HepG2 (cell line): ENCODE results near the gene NECTIN2. TPM values are rescaled to one million over a fixed set of nuclear protein-coding genes. Genes with fewer than 3 reads are reported as not detected.

Experiments used
- ATAC-seq: fragments of 200-7000 bp; cut with Tn5 transposase; 3 replicates; pipeline ENCODE4 v1.9.1; 2020; ENCODE audit warnings: mild to moderate bottlenecking, moderate library complexity
- BruUV-seq: library from RNA; stranded (reverse); fragments of 400-500 nt; replicated peaks from 2 replicates; lab custom pipeline; 2021; lab: Mats Ljungman, UMichigan
- CTCF ChIA-PET: fragments of 300-600 bp; formaldehyde crosslinking; extraction: SDS; loops from one replicate; lab custom pipeline; 2021; ENCODE audit warnings: low total read pairs, inconsistent platforms, low intra/inter-chr PET ratio; lab: Yijun Ruan, JAX
- POLR2A ChIA-PET: fragments of 350-600 bp; sonication (Branson Sonifier 250); formaldehyde crosslinking; loops from one replicate; lab custom pipeline; 2020; ENCODE audit warnings: antibody characterized with exemption, inconsistent platforms; lab: Yijun Ruan, JAX
- DNase-seq: peaks from one replicate; pipeline ENCODE4 v3.0.0-alpha.2; 2015; ENCODE audit warnings: low spot score
- FAIRE-seq: peaks from 3 replicates; lab custom pipeline; 2011; peaks lifted over from hg19 to GRCh38; lab: Jason Lieb, UNC
- H2AFZ ChIP-seq: one replicate; pipeline ENCODE4 v1.6.1; 2011; ENCODE audit warnings: low read length, inconsistent platforms
- H3K27ac ChIP-seq: fragments of 300-600 bp; 3 replicates; pipeline ENCODE4 v1.8.0; 2011; ENCODE audit warnings: mixed run types, mild to moderate bottlenecking, mixed read lengths, low read length, inconsistent platforms; ENCODE audit not compliant: insufficient read depth; ENCODE audit errors: extremely low read length
- H3K27me3 ChIP-seq, 2 experiments: fragments of 200-600 bp in 1 of 2; 2 replicates in 1 of 2; 3 replicates in 1 of 2; pipeline versions ENCODE4 v1.6.0 to v1.8.0; 2011; ENCODE audit warnings: low read length in 2 of 2, mild to moderate bottlenecking in 2 of 2, moderate library complexity in 2 of 2, inconsistent platforms in 1 of 2; ENCODE audit not compliant: insufficient read depth in 2 of 2, control insufficient read depth in 1 of 2
- H3K36me3 ChIP-seq, 2 experiments: fragments of 200-600 bp in 1 of 2; replicated peaks in 1 of 2; 2 replicates in 1 of 2; 3 replicates in 1 of 2; pipeline versions ENCODE4 v1.5.1 to v1.8.0; 2011; ENCODE audit warnings: low read length in 2 of 2, inconsistent platforms in 1 of 2; ENCODE audit not compliant: insufficient read depth in 2 of 2, control insufficient read depth in 1 of 2
- H3K4me1 ChIP-seq: 2 replicates; pipeline ENCODE4 v1.5.1; 2012; ENCODE audit warnings: low read length, inconsistent platforms; ENCODE audit not compliant: insufficient read depth
- H3K4me2 ChIP-seq: 2 replicates; pipeline ENCODE4 v1.6.0; 2011; ENCODE audit warnings: low read depth, low read length, inconsistent platforms
- H3K4me3 ChIP-seq, 3 experiments: fragments of 200-600 bp in 1 of 3; sonication (generic), shearing (Covaris generic) in 1 of 3; replicated peaks in 1 of 3; 2 replicates each; pipeline ENCODE4 v1.5.1; 2011 to 2016; ENCODE audit warnings: low read length in 3 of 3, inconsistent platforms in 2 of 3, low read depth in 2 of 3, mild to moderate bottlenecking in 2 of 3, control low read depth in 1 of 3, mixed read lengths in 1 of 3; ENCODE audit not compliant: insufficient read depth in 1 of 3
- H3K79me2 ChIP-seq: one replicate; pipeline ENCODE4 v1.6.1; 2011; ENCODE audit warnings: low read length, inconsistent platforms; ENCODE audit not compliant: insufficient read depth
- H3K9ac ChIP-seq: 2 replicates; pipeline ENCODE4 v1.6.0; 2011; ENCODE audit warnings: mild to moderate bottlenecking, low read depth, low read length, inconsistent platforms; ENCODE audit not compliant: insufficient read depth
- H3K9me3 ChIP-seq: 2 replicates; pipeline ENCODE4 v1.5.1; 2012; ENCODE audit warnings: mild to moderate bottlenecking, low read length
- H4K20me1 ChIP-seq: 2 replicates; pipeline ENCODE4 v1.6.0; 2011; ENCODE audit warnings: inconsistent platforms, mild to moderate bottlenecking, low read length, moderate library complexity; ENCODE audit not compliant: insufficient read depth
- CTCF ChIP-seq: sonication (generic); formaldehyde crosslinking; IDR thresholded peaks from 2 replicates; pipeline ENCODE4 v1.5.0; 2020; ENCODE audit warnings: mild to moderate bottlenecking, missing genetic modification reagents, moderate library complexity
- ESRRA ChIP-seq: sonication (generic); formaldehyde crosslinking; IDR thresholded peaks from 2 replicates; pipeline ENCODE4 v1.5.1; 2020; ENCODE audit warnings: mild to moderate bottlenecking, low read depth, missing genetic modification reagents
- MIER3 ChIP-seq: IDR thresholded peaks from 2 replicates; pipeline ENCODE4 v1.6.1; 2016; ENCODE audit warnings: missing compliant biosample characterization, borderline replicate concordance
- PRDM4 ChIP-seq: sonication (generic); formaldehyde crosslinking; IDR thresholded peaks from 2 replicates; pipeline ENCODE4 v1.9.0; 2021; ENCODE audit warnings: missing genetic modification reagents, borderline replicate concordance
- TBX2 ChIP-seq: sonication (generic); formaldehyde crosslinking; IDR thresholded peaks from 2 replicates; pipeline ENCODE4 v1.5.0; 2020; ENCODE audit warnings: missing genetic modification reagents, mild to moderate bottlenecking, borderline replicate concordance
- ZSCAN22 ChIP-seq: sonication (generic); formaldehyde crosslinking; IDR thresholded peaks from 2 replicates; pipeline ENCODE4 v1.4.0; 2020; ENCODE audit warnings: mild to moderate bottlenecking, missing genetic modification reagents
- WGBS: methylation state at CpG from one replicate; pipeline ENCODE4 v1.1.6; 2017; ENCODE audit warnings: low lambda C conversion rate; 5-methylcytosine and 5-hydroxymethylcytosine counted together
- in situ Hi-C: cut with HindIII; loops from 2 replicates; pipeline ENCODE4 v1.10.0; 2017; ENCODE audit warnings: low pct_unique_long_range_greater_than_20kb; ENCODE audit not compliant: extremely low pct_ligation_motif_present
- intact Hi-C: fragments of 100-400 bp; cut with micrococcal nuclease; formaldehyde crosslinking; loops from one replicate; pipeline ENCODE4 v1.10.0; 2022; ENCODE audit not compliant: unreplicated experiment
- polyA plus RNA-seq, 8 experiments: library from polyadenylated mRNA; depleted of rRNA in 3 of 8; stranded (reverse) in 7 of 8; unstranded in 1 of 8; fragments of >200 nt; fragmentation: Illumina TruSeq in 4 of 8; extraction: Trizol in 4 of 8; gene quantifications; 2 replicates each; pipeline versions ENCODE4 v1.2.1 to v1.2.3, GENCODE V29; 2011 to 2016; ENCODE audit warnings: low read depth in 4 of 8, missing spikeins in 1 of 8, mixed read lengths in 1 of 8; ENCODE audit not compliant: insufficient read depth in 1 of 8
- total RNA-seq, 5 experiments: library from RNA; depleted of rRNA; stranded (reverse); fragments of >200 nt; fragmentation: Illumina TruSeq; extraction: Trizol; gene quantifications; 2 replicates each; pipeline ENCODE4 v1.2.3, GENCODE V29; 2016; ENCODE audit warnings: low read depth in 1 of 5
- TF ChIP-seq, protein P1 (sequence below): sonication (generic); formaldehyde crosslinking; IDR thresholded peaks from 2 replicates; pipeline ENCODE4 v1.9.0; 2022; ENCODE audit warnings: low read depth, missing genetic modification reagents

The NECTIN2 gene
- total and polyA plus RNA-seq, 2 of the 13 experiments (the other 11 are each of a cell fraction or from before 2014, with no cell fraction given) = 75.4 to 114 TPM

DNA sequence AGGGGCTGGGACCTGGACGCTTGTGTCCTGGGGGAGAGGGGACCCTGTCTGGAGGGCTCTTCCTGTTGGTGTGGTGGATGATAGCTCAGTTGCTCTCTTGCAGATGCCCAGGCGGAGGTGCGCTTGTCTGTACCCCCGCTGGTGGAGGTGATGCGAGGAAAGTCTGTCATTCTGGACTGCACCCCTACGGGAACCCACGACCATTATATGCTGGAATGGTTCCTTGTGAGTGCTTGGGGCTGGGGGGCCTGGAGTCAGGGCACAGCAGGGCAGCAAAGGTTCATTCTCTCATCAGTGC lies 35.0 kb upstream of the NECTIN2 start:
- DNase-seq (no peak), ATAC-seq (no peak), FAIRE-seq (no peak)
- peaks cover 8 to 33% of the 10 kb centered on the region in 2 experiments for H3K36me3 ChIP-seq
- POLR2A ChIA-PET = interaction anchor here (3.3 kb wide), 1 partner anchor 11 kb away, joined by 18 read pairs; no protein-coding TSS in a partner anchor
- peak overlapping the region in 1 of 3 experiments; percentile 41; a peak in 1 of 6 replicates for H3K4me3 ChIP-seq
- intact Hi-C loops (no loop called here), in situ Hi-C loops (no loop called here)
- no peak overlapping the region for H2AFZ ChIP-seq
- H3K4me1 ChIP-seq = peaks cover 67% of the 10 kb centered on the region
- no peaks in the 10 kb centered on the region; a peak in 1 of 5 replicates for H3K27me3 ChIP-seq
- H3K27ac ChIP-seq = peak overlapping the region; percentile 38
- H3K4me2 ChIP-seq = peak overlapping the region; percentile 83
- BruUV-seq = no TSS peak
- TF ChIP-seq PRDM4 (CRISPR knock-in tag) (no peak), ZSCAN22 (peak; percentile 72; the same call in 1 of the 2 replicates)
- 0 out of 2 replicates have a peak, but pooled peaks cover 8% of the 10 kb centered on the region for H4K20me1 ChIP-seq
- CTCF ChIA-PET = interaction anchor here (0.6 kb wide), 1 partner anchor 1561 kb away, joined by 3 read pairs; no protein-coding TSS in a partner anchor
- H3K9me3 ChIP-seq = no peaks in the 10 kb centered on the region
- H3K79me2 ChIP-seq = peaks cover 21% of the 10 kb centered on the region
- WGBS = 13% methylated on average over 1 of the region's 7 CpGs
- peak overlapping the region; percentile 26; the same call in 1 of the 2 replicates for H3K9ac ChIP-seq

DNA sequence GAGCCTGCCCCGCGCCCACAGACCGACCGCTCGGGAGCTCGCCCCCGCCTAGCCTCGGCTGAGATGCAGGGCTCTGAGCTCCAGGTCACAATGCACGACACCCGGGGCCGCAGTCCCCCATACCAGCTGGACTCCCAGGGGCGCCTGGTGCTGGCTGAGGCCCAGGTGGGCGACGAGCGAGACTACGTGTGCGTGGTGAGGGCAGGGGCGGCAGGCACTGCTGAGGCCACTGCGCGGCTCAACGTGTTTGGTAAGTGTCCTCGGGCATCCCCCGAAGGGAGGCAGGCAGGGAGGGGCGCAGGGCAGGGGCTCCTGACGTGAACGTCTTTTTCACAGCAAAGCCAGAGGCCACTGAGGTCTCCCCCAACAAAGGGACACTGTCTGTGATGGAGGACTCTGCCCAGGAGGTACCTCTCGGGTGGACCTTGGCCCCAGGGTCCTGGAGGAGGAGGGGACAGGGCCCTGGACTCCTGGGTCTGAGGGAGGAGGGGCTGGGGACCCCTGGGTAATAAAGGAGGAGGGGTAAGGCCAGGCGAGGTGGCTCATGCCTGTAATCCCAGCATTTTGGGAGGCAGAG lies 33.9 kb upstream of the NECTIN2 start:
- DNase-seq (peak; percentile 64), FAIRE-seq (peak; percentile 15), ATAC-seq (no peak)
- Histone ChIP-seq H4K20me1 (0 out of 2 replicates have a peak, but pooled peaks cover 8% of the 10 kb centered on the region), H3K4me3 (peak overlapping the region in 2 of 3 experiments; percentile 6 to 62; a peak in 2 of 6 replicates), H3K36me3 (peaks cover 8 to 33% of the 10 kb centered on the region in 2 experiments), H3K4me1 (peaks cover 60% of the 10 kb centered on the region), H3K27ac (peak overlapping the region; percentile 67), H2AFZ (no peak overlapping the region), H3K9ac (peak overlapping the region; percentile 49), H3K27me3 (no peaks in the 10 kb centered on the region; a peak in 1 of 5 replicates), H3K9me3 (no peaks in the 10 kb centered on the region), H3K79me2 (peaks cover 21% of the 10 kb centered on the region), H3K4me2 (peak overlapping the region; percentile 83)
- intact Hi-C loops = loop anchor here (1.0 kb wide), 1 partner anchor 11 kb away; no protein-coding TSS in a partner anchor
- in situ Hi-C loops = no loop called here
- ChIA-PET POLR2A (interaction anchor here (1.0 to 3.3 kb wide), 2 partner anchors 10 to 27 kb away, joined by 4 to 18 read pairs; no protein-coding TSS in a partner anchor), CTCF (no interaction called here)
- no TSS peak for BruUV-seq
- 23% methylated on average over 14 of the region's 28 CpGs for WGBS
- TF ChIP-seq CTCF (CRISPR knock-in tag) = peak; percentile 16; the same call in 1 of the 2 replicates
- TF ChIP-seq MIER3 = peak; percentile 60; the same call in 1 of the 2 replicates
- TF ChIP-seq, protein P1, sequence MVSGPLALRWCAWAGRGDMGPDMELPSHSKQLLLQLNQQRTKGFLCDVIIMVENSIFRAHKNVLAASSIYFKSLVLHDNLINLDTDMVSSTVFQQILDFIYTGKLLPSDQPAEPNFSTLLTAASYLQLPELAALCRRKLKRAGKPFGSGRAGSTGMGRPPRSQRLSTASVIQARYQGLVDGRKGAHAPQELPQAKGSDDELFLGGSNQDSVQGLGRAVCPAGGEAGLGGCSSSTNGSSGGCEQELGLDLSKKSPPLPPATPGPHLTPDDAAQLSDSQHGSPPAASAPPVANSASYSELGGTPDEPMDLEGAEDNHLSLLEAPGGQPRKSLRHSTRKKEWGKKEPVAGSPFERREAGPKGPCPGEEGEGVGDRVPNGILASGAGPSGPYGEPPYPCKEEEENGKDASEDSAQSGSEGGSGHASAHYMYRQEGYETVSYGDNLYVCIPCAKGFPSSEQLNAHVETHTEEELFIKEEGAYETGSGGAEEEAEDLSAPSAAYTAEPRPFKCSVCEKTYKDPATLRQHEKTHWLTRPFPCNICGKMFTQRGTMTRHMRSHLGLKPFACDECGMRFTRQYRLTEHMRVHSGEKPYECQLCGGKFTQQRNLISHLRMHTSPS (CRISPR knock-in tag) = 0 out of 2 replicates have a peak, but pooled peaks have one; percentile 35
- peak; percentile 46; the same call in 1 of the 2 replicates for TF ChIP-seq ESRRA (CRISPR knock-in tag)
- TF ChIP-seq ZSCAN22 = peak; percentile 93
- peak; percentile 62 for TF ChIP-seq TBX2
